DOHH2 (cell line): ENCODE data around the gene VSTM1.

Experiments used
- H3F3A ChIP-seq: fragments of 200-600 bp; sonication (generic), shearing (Covaris generic); 2 replicates; pipeline ENCODE4 v1.6.0; 2016; ENCODE audit warnings: antibody characterized with exemption, mild to moderate bottlenecking; ENCODE audit not compliant: control insufficient read depth, insufficient read depth
- H3K27ac ChIP-seq: fragments of 200-600 bp; sonication (generic); 2 replicates; pipeline ENCODE4 v1.5.1; 2014; ENCODE audit warnings: low read depth, mild to moderate bottlenecking, low read length, moderate library complexity
- H3K27me3 ChIP-seq: fragments of 200-600 bp; sonication (generic); 2 replicates; pipeline ENCODE4 v1.6.1; 2014; ENCODE audit warnings: mild to moderate bottlenecking, low read length, mixed read lengths; ENCODE audit not compliant: control insufficient read depth
- H3K36me3 ChIP-seq: fragments of 200-600 bp; sonication (generic); 2 replicates; pipeline ENCODE4 v1.6.1; 2014; ENCODE audit warnings: mild to moderate bottlenecking, low read length, moderate library complexity, mixed read lengths; ENCODE audit not compliant: control insufficient read depth
- H3K4me1 ChIP-seq: fragments of 200-600 bp; sonication (generic); 2 replicates; pipeline ENCODE4 v1.6.1; 2014; ENCODE audit warnings: mild to moderate bottlenecking, low read length, mixed read lengths; ENCODE audit not compliant: control insufficient read depth
- H3K4me2 ChIP-seq: fragments of 200-600 bp; sonication (generic); 2 replicates; pipeline ENCODE4 v1.6.0; 2014; ENCODE audit warnings: mild to moderate bottlenecking, low read length, moderate library complexity
- H3K4me3 ChIP-seq: fragments of 200-600 bp; sonication (generic); 2 replicates; pipeline ENCODE4 v1.5.1; 2014; ENCODE audit warnings: mild to moderate bottlenecking, low read length, mixed read lengths
- H3K79me2 ChIP-seq: fragments of 200-600 bp; sonication (generic); 2 replicates; pipeline ENCODE4 v1.6.1; 2014; ENCODE audit warnings: mild to moderate bottlenecking, low read length, mixed read lengths; ENCODE audit not compliant: control insufficient read depth
- H3K9me2 ChIP-seq: fragments of 200-600 bp; sonication (generic); replicated peaks from 2 replicates; pipeline ENCODE4 v1.6.1; 2014; ENCODE audit warnings: mild to moderate bottlenecking, low read length, mixed read lengths; ENCODE audit not compliant: control insufficient read depth
- H3K9me3 ChIP-seq: fragments of 200-600 bp; sonication (generic); 2 replicates; pipeline ENCODE4 v1.6.1; 2014; ENCODE audit warnings: antibody characterized with exemption, low read length, mixed read lengths; ENCODE audit not compliant: control insufficient read depth, insufficient read depth
- H4K20me1 ChIP-seq: fragments of 200-600 bp; sonication (generic); 2 replicates; pipeline ENCODE4 v1.6.0; 2014; ENCODE audit warnings: low read depth, mild to moderate bottlenecking, antibody characterized with exemption, low read length, moderate library complexity; ENCODE audit not compliant: control insufficient read depth, insufficient read depth
- CTCF ChIP-seq: fragments of 200-600 bp; sonication (generic); IDR thresholded peaks from one replicate; pipeline ENCODE4 v1.5.1; 2014; ENCODE audit warnings: antibody characterized with exemption, mild to moderate bottlenecking, low read depth, low read length; ENCODE audit not compliant: poor library complexity, severe bottlenecking
- EZH2phosphoT487 ChIP-seq: fragments of 200-600 bp; sonication (generic); IDR thresholded peaks from 2 replicates; pipeline ENCODE4 v1.6.1; 2017; ENCODE audit warnings: borderline replicate concordance, mild to moderate bottlenecking, antibody characterized with exemption, low read length, moderate library complexity, mixed read lengths

VSTM1 gene

GRCh38 chr19:54107876-54108490 is 44.3 kb upstream of the VSTM1 start:
- Histone ChIP-seq H4K20me1 (no peaks in the 10 kb centered on the region), H3K79me2 (peaks cover 32% of the 10 kb centered on the region), H3K4me3 (no peak overlapping the region), H3K9me3 (no peaks in the 10 kb centered on the region), H3K9me2 (no peaks in the 10 kb centered on the region), H3K27me3 (no peaks in the 10 kb centered on the region), H3K36me3 (peaks cover 57% of the 10 kb centered on the region), H3K4me2 (no peak overlapping the region), H3K27ac (no peak overlapping the region), H3F3A (no peaks in the 10 kb centered on the region), H3K4me1 (peaks cover 9% of the 10 kb centered on the region; the same call in 1 of the 2 replicates)
- no peak for TF ChIP-seq EZH2phosphoT487
- no peak for TF ChIP-seq CTCF

GRCh38 chr19:54106716-54107115 is 43.0 kb upstream of the VSTM1 start:
- H3K79me2 ChIP-seq, result peaks cover 35% of the 10 kb centered on the region
- H3K9me3 ChIP-seq, result no peaks in the 10 kb centered on the region
- peaks cover 59% of the 10 kb centered on the region for H3K36me3 ChIP-seq
- no peak overlapping the region for H3K27ac ChIP-seq
- no peaks in the 10 kb centered on the region for H3K27me3 ChIP-seq
- no peak overlapping the region for H3K4me3 ChIP-seq
- TF ChIP-seq EZH2phosphoT487 (no peak), CTCF (no peak)
- H3K4me2 ChIP-seq, result no peak overlapping the region
- H3K9me2 ChIP-seq, result no peaks in the 10 kb centered on the region
- H4K20me1 ChIP-seq, result no peaks in the 10 kb centered on the region
- no peaks in the 10 kb centered on the region for H3F3A ChIP-seq
- peaks cover 17% of the 10 kb centered on the region for H3K4me1 ChIP-seq

GRCh38 chr19:54105796-54106195 is 42.1 kb upstream of the VSTM1 start:
- H3K4me3 ChIP-seq, result no peak overlapping the region
- peaks cover 57% of the 10 kb centered on the region for H3K36me3 ChIP-seq
- peaks cover 17% of the 10 kb centered on the region for H3K4me1 ChIP-seq
- 0 out of 2 replicates have a peak, but pooled peaks cover 2% of the 10 kb centered on the region for H3F3A ChIP-seq
- H3K27ac ChIP-seq, result no peak overlapping the region
- H3K79me2 ChIP-seq, result peaks cover 35% of the 10 kb centered on the region
- H3K9me2 ChIP-seq, result no peaks in the 10 kb centered on the region
- H3K27me3 ChIP-seq, result no peaks in the 10 kb centered on the region
- H4K20me1 ChIP-seq, result no peaks in the 10 kb centered on the region
- no peak for TF ChIP-seq EZH2phosphoT487
- TF ChIP-seq CTCF, result no peak
- no peak overlapping the region for H3K4me2 ChIP-seq
- no peaks in the 10 kb centered on the region for H3K9me3 ChIP-seq
